ENCODE measurements around the gene CDH12. TPM values are rescaled to one million over a fixed set of nuclear protein-coding genes. Genes with fewer than 3 reads are reported as not detected.

CDH12 gene
- total RNA-seq, 1 donor from 2014 or later, result 23.5 TPM

DNA sequence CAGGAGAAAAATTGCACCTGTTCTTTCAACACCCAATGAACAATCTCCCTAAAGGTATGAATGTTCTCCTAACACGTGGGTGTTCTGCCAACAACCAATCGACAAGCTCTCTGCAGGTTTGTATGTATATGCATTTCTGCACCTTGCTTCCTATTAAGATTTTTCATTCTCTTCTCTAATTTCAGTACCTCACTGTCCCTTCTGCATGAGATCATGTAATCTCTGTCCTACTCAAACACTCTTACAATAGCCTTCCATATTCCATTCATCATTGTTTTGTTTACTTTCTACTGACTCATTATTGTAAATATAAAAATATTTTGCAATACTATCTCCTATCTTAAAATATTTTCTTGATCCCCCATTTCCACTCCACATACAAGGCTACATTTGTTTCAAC is 382.0 kb downstream of the CDH12 start:
- Mint-ChIP-seq H3K9me3 (ENCODE audit: unreplicated experiment) (no peaks in the 10 kb centered on the region), H3K4me1 (ENCODE audit: low read depth, unreplicated experiment) (no peaks in the 10 kb centered on the region), H3K36me3 (ENCODE audit: unreplicated experiment) (no peaks in the 10 kb centered on the region), H3K27ac (ENCODE audit: unreplicated experiment) (no peak overlapping the region), H3K4me3 (ENCODE audit: unreplicated experiment) (no peak overlapping the region), H3K27me3 (ENCODE audit: unreplicated experiment) (no peaks in the 10 kb centered on the region)
- DNase-seq, result no peak
- TF ChIP-seq, protein P1, sequence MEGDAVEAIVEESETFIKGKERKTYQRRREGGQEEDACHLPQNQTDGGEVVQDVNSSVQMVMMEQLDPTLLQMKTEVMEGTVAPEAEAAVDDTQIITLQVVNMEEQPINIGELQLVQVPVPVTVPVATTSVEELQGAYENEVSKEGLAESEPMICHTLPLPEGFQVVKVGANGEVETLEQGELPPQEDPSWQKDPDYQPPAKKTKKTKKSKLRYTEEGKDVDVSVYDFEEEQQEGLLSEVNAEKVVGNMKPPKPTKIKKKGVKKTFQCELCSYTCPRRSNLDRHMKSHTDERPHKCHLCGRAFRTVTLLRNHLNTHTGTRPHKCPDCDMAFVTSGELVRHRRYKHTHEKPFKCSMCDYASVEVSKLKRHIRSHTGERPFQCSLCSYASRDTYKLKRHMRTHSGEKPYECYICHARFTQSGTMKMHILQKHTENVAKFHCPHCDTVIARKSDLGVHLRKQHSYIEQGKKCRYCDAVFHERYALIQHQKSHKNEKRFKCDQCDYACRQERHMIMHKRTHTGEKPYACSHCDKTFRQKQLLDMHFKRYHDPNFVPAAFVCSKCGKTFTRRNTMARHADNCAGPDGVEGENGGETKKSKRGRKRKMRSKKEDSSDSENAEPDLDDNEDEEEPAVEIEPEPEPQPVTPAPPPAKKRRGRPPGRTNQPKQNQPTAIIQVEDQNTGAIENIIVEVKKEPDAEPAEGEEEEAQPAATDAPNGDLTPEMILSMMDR (IDR thresholded peaks at IDR 0.05; ENCODE audit: partially characterized antibody, unreplicated experiment), result no peak

DNA sequence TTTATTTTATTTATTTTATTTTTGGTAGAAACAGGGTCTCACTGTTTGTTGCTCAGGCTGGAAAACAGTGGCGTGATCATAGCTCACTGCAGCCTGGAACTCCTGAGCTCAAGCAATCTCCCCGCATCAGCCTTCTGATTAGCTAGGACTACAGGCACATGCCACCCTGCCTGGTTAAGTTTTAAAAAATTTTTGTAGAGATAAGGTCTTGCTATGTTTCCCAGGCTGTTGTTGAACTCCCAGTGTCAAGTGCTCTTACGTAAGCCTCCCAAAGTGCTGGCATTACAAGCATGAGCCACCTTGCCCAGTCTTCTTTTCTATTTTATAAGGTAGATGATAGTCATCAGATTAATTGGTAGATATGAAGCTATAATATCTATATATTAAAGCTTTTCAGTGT is 382.7 kb downstream of the CDH12 start:
- no peak for DNase-seq
- Mint-ChIP-seq H3K4me3 (ENCODE audit: unreplicated experiment) (no peak overlapping the region), H3K9me3 (ENCODE audit: unreplicated experiment) (no peaks in the 10 kb centered on the region), H3K27me3 (ENCODE audit: unreplicated experiment) (no peaks in the 10 kb centered on the region), H3K36me3 (ENCODE audit: unreplicated experiment) (no peaks in the 10 kb centered on the region), H3K4me1 (ENCODE audit: low read depth, unreplicated experiment) (no peaks in the 10 kb centered on the region), H3K27ac (ENCODE audit: unreplicated experiment) (no peak overlapping the region)
- TF ChIP-seq, protein P1 (IDR thresholded peaks at IDR 0.05; ENCODE audit: partially characterized antibody, unreplicated experiment), result no peak

DNA sequence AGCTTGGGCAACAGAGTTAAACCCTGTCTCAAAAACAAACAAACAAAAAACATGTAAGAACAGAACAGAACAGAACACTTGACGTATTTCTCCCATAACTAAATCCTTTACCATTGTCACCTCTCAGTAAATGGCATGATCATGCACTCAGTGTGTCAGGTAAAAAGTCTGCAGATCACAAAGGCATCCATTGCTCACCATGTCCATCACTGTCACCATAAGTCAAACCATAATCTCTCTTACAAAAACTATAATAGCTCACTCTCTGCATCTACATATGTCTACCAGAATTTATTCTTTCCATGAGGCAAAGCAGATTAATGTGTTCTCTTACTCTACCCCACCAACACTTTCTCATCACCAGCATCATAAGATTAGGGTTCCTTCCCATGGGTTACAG is 387.5 kb downstream of the CDH12 start:
- H3K36me3 Mint-ChIP-seq (ENCODE audit: unreplicated experiment), result peaks cover 5% of the 10 kb centered on the region
- TF ChIP-seq, protein P1 (IDR thresholded peaks at IDR 0.05; ENCODE audit: partially characterized antibody, unreplicated experiment), result no peak
- DNase-seq, result no peak
- H3K4me1 Mint-ChIP-seq (ENCODE audit: low read depth, unreplicated experiment), result no peaks in the 10 kb centered on the region
- no peak overlapping the region for H3K27ac Mint-ChIP-seq (ENCODE audit: unreplicated experiment)
- peaks cover 2% of the 10 kb centered on the region for H3K27me3 Mint-ChIP-seq (ENCODE audit: unreplicated experiment)
- H3K4me3 Mint-ChIP-seq (ENCODE audit: unreplicated experiment), result no peak overlapping the region
- no peaks in the 10 kb centered on the region for H3K9me3 Mint-ChIP-seq (ENCODE audit: unreplicated experiment)

DNA sequence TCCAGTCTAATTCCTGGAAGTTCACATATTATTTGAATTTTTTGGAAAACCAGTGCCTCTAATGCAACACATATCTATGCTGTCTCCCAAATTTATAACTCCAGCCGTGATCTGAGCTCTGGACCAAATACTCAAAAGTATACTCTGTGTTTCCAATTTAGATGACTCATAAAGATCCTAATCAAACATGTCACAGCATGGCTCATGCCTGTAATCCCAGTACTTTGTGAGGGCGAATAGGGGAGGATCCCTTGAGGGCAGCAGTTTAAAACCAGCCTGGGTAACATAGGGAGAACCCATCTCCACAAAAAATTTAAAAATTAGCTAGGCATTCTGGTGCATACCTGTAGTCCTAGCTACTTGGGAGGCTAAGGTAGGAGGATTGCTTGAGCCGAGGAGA is 388.0 kb downstream of the CDH12 start:
- TF ChIP-seq, protein P1 (IDR thresholded peaks at IDR 0.05; ENCODE audit: partially characterized antibody, unreplicated experiment), result no peak
- no peak overlapping the region for H3K4me3 Mint-ChIP-seq (ENCODE audit: unreplicated experiment)
- H3K4me1 Mint-ChIP-seq (ENCODE audit: low read depth, unreplicated experiment), result no peaks in the 10 kb centered on the region
- no peak for DNase-seq
- H3K27ac Mint-ChIP-seq (ENCODE audit: unreplicated experiment), result no peak overlapping the region
- H3K27me3 Mint-ChIP-seq (ENCODE audit: unreplicated experiment), result peaks cover 2% of the 10 kb centered on the region
- no peaks in the 10 kb centered on the region for H3K9me3 Mint-ChIP-seq (ENCODE audit: unreplicated experiment)
- peaks cover 5% of the 10 kb centered on the region for H3K36me3 Mint-ChIP-seq (ENCODE audit: unreplicated experiment)

DNA sequence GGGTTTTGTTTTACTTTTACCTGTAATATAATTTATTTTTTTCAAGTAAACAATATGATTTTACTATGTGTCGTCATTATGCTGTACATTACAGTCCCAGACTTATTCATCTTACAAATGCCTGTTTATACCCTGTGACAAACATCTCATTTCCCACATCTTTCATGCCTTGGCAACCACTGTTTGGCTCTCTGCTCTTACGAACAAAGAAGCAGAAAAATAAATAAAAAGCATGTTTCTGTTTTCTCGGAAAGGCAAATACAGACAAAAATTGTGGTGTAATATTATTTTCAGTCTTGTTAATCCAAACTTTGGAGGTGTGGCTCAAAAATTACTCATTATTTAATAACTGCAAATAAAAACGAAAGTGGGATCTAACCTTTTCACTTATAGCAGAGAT is 393.0 kb downstream of the CDH12 start:
- no peak for DNase-seq
- TF ChIP-seq, protein P1 (IDR thresholded peaks at IDR 0.05; ENCODE audit: partially characterized antibody, unreplicated experiment), result no peak
- H3K9me3 Mint-ChIP-seq (ENCODE audit: unreplicated experiment), result peaks cover 3% of the 10 kb centered on the region
- H3K4me1 Mint-ChIP-seq (ENCODE audit: low read depth, unreplicated experiment), result no peaks in the 10 kb centered on the region
- peaks cover 5% of the 10 kb centered on the region for H3K36me3 Mint-ChIP-seq (ENCODE audit: unreplicated experiment)
- no peak overlapping the region for H3K27ac Mint-ChIP-seq (ENCODE audit: unreplicated experiment)
- H3K4me3 Mint-ChIP-seq (ENCODE audit: unreplicated experiment), result no peak overlapping the region
- peaks cover 2% of the 10 kb centered on the region for H3K27me3 Mint-ChIP-seq (ENCODE audit: unreplicated experiment)
